GM23248 (cell line): Measurements from ENCODE around the gene MED12L. TPM values are rescaled to one million over a fixed set of nuclear protein-coding genes. Genes with fewer than 3 reads are reported as not detected.

Experiments used
- DNase-seq: peaks from one replicate; pipeline ENCODE4 v3.0.0-alpha.2; 2015
- H2AFZ ChIP-seq: fragments of 200-600 bp; sonication (generic); 2 replicates; pipeline ENCODE4 v1.6.1; 2016; ENCODE audit warnings: antibody characterized with exemption
- H3F3A ChIP-seq: fragments of 200-600 bp; sonication (generic); 2 replicates; pipeline ENCODE4 v1.6.1; 2016; ENCODE audit warnings: mild to moderate bottlenecking, antibody characterized with exemption, mixed run types; ENCODE audit not compliant: insufficient read depth
- H3K27ac ChIP-seq: fragments of 200-600 bp; sonication (generic); 2 replicates; pipeline ENCODE4 v1.5.1; 2016; ENCODE audit warnings: mild to moderate bottlenecking
- H3K27me3 ChIP-seq: fragments of 200-600 bp; sonication (generic); replicated peaks from 2 replicates; pipeline ENCODE4 v1.6.1; 2016; ENCODE audit warnings: mild to moderate bottlenecking; ENCODE audit not compliant: insufficient read depth
- H3K36me3 ChIP-seq: fragments of 200-600 bp; sonication (generic); 2 replicates; pipeline ENCODE4 v1.6.1; 2016; ENCODE audit warnings: low read depth, mild to moderate bottlenecking
- H3K4me1 ChIP-seq: fragments of 200-600 bp; sonication (generic); 2 replicates; pipeline ENCODE4 v1.6.1; 2016; ENCODE audit warnings: mild to moderate bottlenecking; ENCODE audit not compliant: insufficient read depth
- H3K4me2 ChIP-seq: fragments of 200-600 bp; sonication (generic); one replicate; pipeline ENCODE4 v1.6.1; 2016; ENCODE audit warnings: mild to moderate bottlenecking; ENCODE audit not compliant: unreplicated experiment
- H3K4me3 ChIP-seq: fragments of 200-600 bp; sonication (generic); 2 replicates; pipeline ENCODE4 v1.5.1; 2016; ENCODE audit warnings: mild to moderate bottlenecking
- H3K79me2 ChIP-seq: fragments of 200-600 bp; sonication (generic); 2 replicates; pipeline ENCODE4 v1.6.1; 2016; ENCODE audit warnings: mild to moderate bottlenecking; ENCODE audit not compliant: insufficient read depth
- H3K9ac ChIP-seq: fragments of 200-600 bp; sonication (generic); 2 replicates; pipeline ENCODE4 v1.6.1; 2016; ENCODE audit warnings: mild to moderate bottlenecking
- H3K9me2 ChIP-seq: fragments of 200-600 bp; sonication (generic); 2 replicates; pipeline ENCODE4 v1.6.1; 2016; ENCODE audit warnings: mixed run types, mild to moderate bottlenecking, moderate library complexity; ENCODE audit not compliant: insufficient read depth
- H3K9me3 ChIP-seq: fragments of 200-600 bp; sonication (generic); one replicate; pipeline ENCODE4 v1.6.1; 2017; ENCODE audit warnings: low read depth
- H4K20me1 ChIP-seq: fragments of 200-600 bp; sonication (generic); 2 replicates; pipeline ENCODE4 v1.6.0; 2016; ENCODE audit not compliant: insufficient read depth
- EZH2 ChIP-seq: fragments of 200-600 bp; sonication (generic); IDR thresholded peaks from 2 replicates; pipeline ENCODE4 v1.6.1; 2018; ENCODE audit warnings: antibody characterized with exemption, mild to moderate bottlenecking; ENCODE audit not compliant: insufficient read depth, poor library complexity, severe bottlenecking
- EZH2phosphoT487 ChIP-seq: fragments of 200-600 bp; sonication (generic); IDR thresholded peaks from 2 replicates; pipeline ENCODE4 v1.6.1; 2018; ENCODE audit warnings: antibody characterized with exemption, moderate library complexity, mild to moderate bottlenecking, low read depth; ENCODE audit not compliant: insufficient read depth
- WGBS, 2 experiments: methylation state at CpG; one replicate each; pipeline ENCODE4 v1.1.6; 2015 to 2017; ENCODE audit warnings: low lambda C conversion rate in 2 of 2, low coverage in 1 of 2; ENCODE audit errors: missing lambda C conversion rate in 2 of 2; 5-methylcytosine and 5-hydroxymethylcytosine counted together
- in situ Hi-C: fragments of 300-500 bp; cut with MboI; formaldehyde crosslinking; loops from 2 replicates; pipeline ENCODE4 v1.15.0; 2020
- polyA plus RNA-seq: library from polyadenylated mRNA; unstranded; fragments of >200 nt; fragmentation: Nextera tagmentation; extraction: Ambion mirVana; gene quantifications from 2 replicates; pipeline ENCODE4 v1.2.1, GENCODE V29; 2016
- total RNA-seq: library from RNA; depleted of rRNA; stranded (reverse); fragments of >200 nt; shearing (Covaris generic); gene quantifications from 2 replicates; pipeline ENCODE4 v1.2.3, GENCODE V29; 2014

MED12L gene
- total and polyA plus RNA-seq, 2 experiments from 2014 or later, result 0.13 to 0.32 TPM

DNA sequence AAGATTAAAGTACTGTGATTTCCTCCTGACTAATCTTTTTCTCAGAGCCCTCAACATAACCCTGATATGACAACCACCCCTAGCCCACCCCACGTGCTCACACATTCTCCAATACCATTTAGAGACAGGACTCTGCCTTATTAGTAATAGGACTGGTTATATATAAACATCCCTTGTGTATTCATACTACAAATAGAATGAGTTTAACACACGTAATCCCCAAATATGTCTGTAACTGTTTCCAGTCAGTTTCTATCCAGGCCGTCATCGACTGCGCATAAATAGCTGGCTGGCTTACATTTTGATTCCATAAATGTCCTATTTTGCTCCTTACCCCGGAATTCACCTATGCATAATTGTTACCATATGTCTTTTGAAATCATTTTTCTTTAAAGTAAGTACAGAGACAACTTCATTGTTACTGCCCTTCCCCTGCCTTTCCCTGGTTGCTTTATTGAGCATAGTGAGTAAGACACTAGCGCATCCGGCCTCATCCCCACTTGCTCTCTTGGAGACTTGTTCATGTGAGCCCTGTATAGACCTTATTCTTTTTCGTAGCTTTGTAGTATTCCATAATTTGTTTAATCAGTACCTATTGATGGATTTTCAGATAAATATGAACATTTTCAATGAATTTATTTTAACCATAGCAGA lies 196.3 kb downstream of the MED12L start:
- H3K4me2 ChIP-seq, result no peak overlapping the region

DNA sequence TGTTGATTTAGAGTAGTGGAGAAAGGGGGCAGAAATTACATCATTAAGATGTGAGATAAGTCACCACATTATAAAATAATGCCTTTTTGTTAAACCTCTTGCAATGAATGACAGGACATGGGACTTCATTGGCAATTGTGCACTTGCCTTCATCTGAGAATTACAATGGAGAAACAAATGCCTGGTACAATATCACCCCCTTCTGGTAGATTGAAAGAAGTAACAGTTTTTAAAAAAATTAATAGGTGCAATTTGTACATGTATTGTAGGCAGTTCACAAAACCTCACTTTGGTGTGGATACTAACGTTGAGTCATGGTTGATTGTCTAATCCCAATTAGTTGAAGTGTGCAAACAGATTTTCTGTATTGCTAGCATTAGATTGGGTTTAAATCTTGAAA lies 197.5 kb downstream of the MED12L start:
- H3K9me2 ChIP-seq, result no peaks in the 10 kb centered on the region
- H3K4me2 ChIP-seq, result no peak overlapping the region
- H3K27me3 ChIP-seq, result no peaks in the 10 kb centered on the region
- H3K4me3 ChIP-seq, result no peak overlapping the region
- 0% methylated on average over 1 of the region's 1 CpG for WGBS, 2 experiments
- TF ChIP-seq EZH2 (no peak), EZH2phosphoT487 (no peak)
- DNase-seq, result peak; percentile 56
- H4K20me1 ChIP-seq, result no peaks in the 10 kb centered on the region
- H2AFZ ChIP-seq, result no peak overlapping the region
- no peaks in the 10 kb centered on the region for H3K36me3 ChIP-seq
- no peaks in the 10 kb centered on the region for H3K79me2 ChIP-seq
- in situ Hi-C loops, result no loop called here
- H3K4me1 ChIP-seq, result peaks cover 5% of the 10 kb centered on the region; the same call in 1 of the 2 replicates
- no peak overlapping the region for H3K27ac ChIP-seq
- peaks cover 11% of the 10 kb centered on the region; the same call in 1 of the 2 replicates for H3F3A ChIP-seq
- no peak overlapping the region for H3K9ac ChIP-seq
- H3K9me3 ChIP-seq, result no peaks in the 10 kb centered on the region

More for the DNA sequence above, 196.3 kb downstream of the MED12L start:
- Histone ChIP-seq H3K4me3 (no peak overlapping the region), H3K9me2 (no peaks in the 10 kb centered on the region), H3K27me3 (no peaks in the 10 kb centered on the region), H3K27ac (no peak overlapping the region), H3K36me3 (no peaks in the 10 kb centered on the region), H3K79me2 (no peaks in the 10 kb centered on the region), H3F3A (peaks cover 11% of the 10 kb centered on the region; the same call in 1 of the 2 replicates), H4K20me1 (no peaks in the 10 kb centered on the region), H3K9me3 (no peaks in the 10 kb centered on the region), H3K4me1 (peaks cover 5% of the 10 kb centered on the region; the same call in 1 of the 2 replicates), H3K9ac (no peak overlapping the region), H2AFZ (no peak overlapping the region)
- no peak for DNase-seq
- 74 to 80% methylated on average over 9 of the region's 9 CpGs for WGBS, 2 experiments
- in situ Hi-C loops, result no loop called here
- TF ChIP-seq EZH2phosphoT487 (no peak), EZH2 (no peak)

DNA sequence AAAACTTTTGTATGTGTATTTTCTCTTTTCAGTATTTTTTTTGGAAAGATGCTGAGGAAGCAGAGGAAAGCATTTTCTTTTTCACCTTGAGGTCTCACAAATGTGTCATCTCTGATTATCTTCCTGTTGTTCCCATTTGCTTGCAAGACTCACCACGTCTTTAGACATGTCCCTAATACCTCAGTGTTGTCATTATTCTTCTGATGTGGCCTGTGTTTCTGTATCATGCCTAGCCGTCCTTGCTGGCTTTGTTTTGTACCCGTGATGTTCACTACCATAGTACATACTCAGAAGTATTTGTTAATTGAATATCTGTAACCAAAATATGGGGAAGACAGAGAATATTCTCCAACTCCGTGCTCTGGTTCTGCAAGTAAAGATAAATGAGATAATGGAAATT lies 197.9 kb downstream of the MED12L start:
- no peak for DNase-seq
- Histone ChIP-seq H3F3A (peaks cover 11% of the 10 kb centered on the region; the same call in 1 of the 2 replicates), H3K9me3 (no peaks in the 10 kb centered on the region), H3K27me3 (no peaks in the 10 kb centered on the region), H3K79me2 (no peaks in the 10 kb centered on the region), H3K4me2 (no peak overlapping the region), H3K9me2 (no peaks in the 10 kb centered on the region), H3K4me1 (peaks cover 5% of the 10 kb centered on the region; the same call in 1 of the 2 replicates), H4K20me1 (no peaks in the 10 kb centered on the region), H3K36me3 (no peaks in the 10 kb centered on the region), H2AFZ (no peak overlapping the region), H3K9ac (no peak overlapping the region), H3K4me3 (no peak overlapping the region), H3K27ac (no peak overlapping the region)
- 62 to 63% methylated on average over 4 of the region's 4 CpGs for WGBS, 2 experiments
- in situ Hi-C loops, result no loop called here
- TF ChIP-seq EZH2phosphoT487, result no peak
- TF ChIP-seq EZH2, result no peak

DNA sequence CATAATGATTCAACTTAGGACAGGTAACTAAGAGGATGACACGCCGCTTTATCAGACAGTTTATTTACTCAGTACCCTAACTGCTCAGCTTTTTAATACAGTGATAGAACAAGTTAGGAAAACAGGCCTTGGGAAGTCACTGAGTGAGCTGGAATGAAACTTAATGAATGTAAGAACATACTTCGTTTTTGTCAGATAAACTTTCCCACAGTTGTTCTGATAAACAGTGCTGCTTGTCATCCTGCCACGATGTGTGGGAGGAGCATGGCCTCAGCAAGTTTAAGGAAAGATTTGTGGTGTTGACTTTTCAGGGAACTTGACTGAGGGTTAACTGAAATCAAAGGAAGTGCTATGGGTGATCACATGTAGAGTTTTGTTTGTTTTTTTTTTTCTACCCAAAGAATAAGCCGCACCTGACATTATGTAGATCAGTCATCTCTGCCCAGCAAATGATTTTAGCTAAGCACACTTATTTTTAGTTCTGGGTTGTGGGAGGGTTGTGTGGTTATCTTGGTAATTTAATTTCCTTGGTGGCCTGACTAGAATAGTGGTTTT lies 198.5 kb downstream of the MED12L start:
- DNase-seq, result peak; percentile 27

More for the DNA sequence above, 198.5 kb downstream of the MED12L start:
- in situ Hi-C loops, result no loop called here
- Histone ChIP-seq H3K9me2 (no peaks in the 10 kb centered on the region), H3K36me3 (no peaks in the 10 kb centered on the region), H3K9me3 (no peaks in the 10 kb centered on the region), H3K4me3 (no peak overlapping the region), H2AFZ (no peak overlapping the region), H3K27me3 (no peaks in the 10 kb centered on the region), H3K9ac (no peak overlapping the region), H4K20me1 (no peaks in the 10 kb centered on the region), H3K79me2 (no peaks in the 10 kb centered on the region), H3K27ac (no peak overlapping the region), H3F3A (peaks cover 11% of the 10 kb centered on the region; the same call in 1 of the 2 replicates), H3K4me1 (peaks cover 5% of the 10 kb centered on the region; the same call in 1 of the 2 replicates), H3K4me2 (no peak overlapping the region)
- WGBS, 2 experiments, result 57 to 67% methylated on average over 5 of the region's 5 CpGs
- TF ChIP-seq EZH2phosphoT487 (no peak), EZH2 (no peak)
